IMR-90 (cell line): ENCODE measurements around the gene CABCOCO1. TPM values are rescaled to one million over a fixed set of nuclear protein-coding genes. Genes with fewer than 3 reads are reported as not detected.

ENCODE experiments used
- ATAC-seq: fragments of 200-7000 bp; cut with Tn5 transposase; 2 replicates; pipeline ENCODE4 v1.9.1; 2020; ENCODE audit warnings: low read depth, mild to moderate bottlenecking, moderate library complexity
- BruUV-seq: library from RNA; stranded (reverse); fragments of 400-500 nt; replicated peaks from 2 replicates; lab custom pipeline; 2021; lab: Mats Ljungman, UMichigan
- CTCF ChIA-PET: fragments of 300-600 bp; formaldehyde crosslinking; extraction: SDS; loops from one replicate; lab custom pipeline; 2021; ENCODE audit warnings: antibody characterized with exemption; lab: Yijun Ruan, JAX
- POLR2A ChIA-PET: fragments of 300-600 bp; sonication (Branson Sonifier 250); formaldehyde crosslinking; loops from one replicate; lab custom pipeline; 2022; ENCODE audit warnings: antibody characterized with exemption; ENCODE audit not compliant: unreplicated experiment; lab: Charles Lee
- DNase-seq: peaks from one replicate; pipeline ENCODE4 v3.0.0; 2013
- H2AFZ ChIP-seq: replicated peaks from 2 replicates; pipeline ENCODE3; 2013; ENCODE audit warnings: low read length, mild to moderate bottlenecking; ENCODE audit not compliant: poor library complexity
- H2AK5ac ChIP-seq: 2 replicates; pipeline ENCODE4 v1.6.1; 2013; ENCODE audit warnings: low read depth, low read length, inconsistent platforms
- H2AK9ac ChIP-seq: replicated peaks from 2 replicates; pipeline ENCODE3; 2013; ENCODE audit warnings: mild to moderate bottlenecking, low read depth, low read length, moderate library complexity; ENCODE audit not compliant: poor library complexity
- H2BK120ac ChIP-seq: 2 replicates; pipeline ENCODE4 v1.6.1; 2013; ENCODE audit warnings: low read depth, low read length, inconsistent platforms
- H2BK15ac ChIP-seq: 3 replicates; pipeline ENCODE4 v1.6.1; 2013; ENCODE audit warnings: low read depth, low read length, inconsistent platforms
- H2BK20ac ChIP-seq: 2 replicates; pipeline ENCODE4 v1.6.1; 2013; ENCODE audit warnings: low read depth, mild to moderate bottlenecking, inconsistent platforms, low read length, moderate library complexity
- H2BK5ac ChIP-seq: 2 replicates; pipeline ENCODE4 v1.6.1; 2013; ENCODE audit warnings: mild to moderate bottlenecking, low read depth, low read length, inconsistent platforms; ENCODE audit not compliant: poor library complexity, severe bottlenecking
- H3K14ac ChIP-seq: replicated peaks from 2 replicates; pipeline ENCODE4 v1.6.1; 2013; ENCODE audit warnings: low read depth, low read length, inconsistent platforms
- H3K18ac ChIP-seq: 2 replicates; pipeline ENCODE4 v1.6.1; 2013; ENCODE audit warnings: low read depth, low read length, control low read depth
- H3K23ac ChIP-seq: 2 replicates; pipeline ENCODE4 v1.6.1; 2013; ENCODE audit warnings: low read depth, low read length, inconsistent platforms
- H3K27ac ChIP-seq: 2 replicates; pipeline ENCODE4 v1.5.1; 2013; ENCODE audit warnings: mild to moderate bottlenecking, control low read depth, low read length; ENCODE audit not compliant: insufficient read depth
- H3K27me3 ChIP-seq: 2 replicates; pipeline ENCODE4 v1.6.1; 2013; ENCODE audit warnings: low read length; ENCODE audit not compliant: control insufficient read depth, insufficient read depth
- H3K36me3 ChIP-seq: 2 replicates; pipeline ENCODE4 v1.6.1; 2013; ENCODE audit warnings: low read length, mixed read lengths; ENCODE audit not compliant: control insufficient read depth, insufficient read depth
- H3K4ac ChIP-seq: 2 replicates; pipeline ENCODE4 v1.6.1; 2013; ENCODE audit warnings: low read depth, low read length, inconsistent platforms
- H3K4me1 ChIP-seq: 2 replicates; pipeline ENCODE4 v1.6.1; 2013; ENCODE audit warnings: low read length, mixed read lengths; ENCODE audit not compliant: control insufficient read depth, insufficient read depth
- H3K4me2 ChIP-seq: 2 replicates; pipeline ENCODE4 v1.6.1; 2013; ENCODE audit warnings: low read depth, mild to moderate bottlenecking, control low read depth, low read length, moderate library complexity
- H3K4me3 ChIP-seq: 2 replicates; pipeline ENCODE4 v1.5.1; 2013; ENCODE audit warnings: low read depth, mild to moderate bottlenecking, control low read depth, low read length, moderate library complexity; ENCODE audit not compliant: insufficient read depth
- H3K56ac ChIP-seq: 2 replicates; pipeline ENCODE4 v1.6.1; 2013; ENCODE audit warnings: low read length, inconsistent platforms; ENCODE audit not compliant: insufficient read depth; ENCODE audit errors: extremely low read depth
- H3K79me1 ChIP-seq, 2 experiments: 2 replicates each; pipeline ENCODE4 v1.6.1; 2013; ENCODE audit warnings: low read length in 2 of 2, inconsistent platforms in 1 of 2, low read depth in 1 of 2
- H3K9ac ChIP-seq: 2 replicates; pipeline ENCODE4 v1.6.1; 2013; ENCODE audit warnings: low read depth, low read length, control low read depth
- H3K9me1 ChIP-seq: 2 replicates; pipeline ENCODE4 v1.6.1; 2013; ENCODE audit warnings: low read length, inconsistent platforms; ENCODE audit not compliant: insufficient read depth
- H3K9me3 ChIP-seq: 2 replicates; pipeline ENCODE4 v1.6.1; 2013; ENCODE audit warnings: low read length; ENCODE audit not compliant: control insufficient read depth, insufficient read depth
- H4K20me1 ChIP-seq: 2 replicates; pipeline ENCODE4 v1.6.1; 2013; ENCODE audit warnings: low read length, inconsistent platforms; ENCODE audit not compliant: insufficient read depth
- H4K5ac ChIP-seq: 2 replicates; pipeline ENCODE4 v1.6.1; 2013; ENCODE audit warnings: mild to moderate bottlenecking, low read depth, low read length, control low read depth
- H4K8ac ChIP-seq, 2 experiments: 2 replicates each; pipeline ENCODE4 v1.6.1; 2013; ENCODE audit warnings: low read depth in 2 of 2, low read length in 2 of 2, control low read depth in 1 of 2, inconsistent platforms in 1 of 2
- H4K91ac ChIP-seq: 2 replicates; pipeline ENCODE4 v1.6.1; 2013; ENCODE audit warnings: low read depth, low read length, inconsistent platforms; ENCODE audit not compliant: insufficient read depth
- BHLHE40 ChIP-seq: fragments of 150-350 bp; IDR thresholded peaks from 2 replicates; pipeline ENCODE4 v1.6.1; 2016; ENCODE audit warnings: mild to moderate bottlenecking, low read depth, low read length
- CEBPB ChIP-seq: IDR thresholded peaks from 2 replicates; pipeline ENCODE4 v1.6.1; 2012; ENCODE audit warnings: low read depth, low read length, improper control_type of control experiment
- ELK1 ChIP-seq: fragments of 150-350 bp; IDR thresholded peaks from 2 replicates; pipeline ENCODE4 v1.6.1; 2016; ENCODE audit warnings: low read depth, mild to moderate bottlenecking, low read length, moderate library complexity, borderline replicate concordance
- MAZ ChIP-seq: IDR thresholded peaks from 2 replicates; pipeline ENCODE4 v1.6.1; 2012; ENCODE audit warnings: low read depth, mild to moderate bottlenecking, low read length, improper control_type of control experiment, moderate library complexity, borderline replicate concordance
- MXI1 ChIP-seq: IDR thresholded peaks from 2 replicates; pipeline ENCODE4 v1.6.1; 2012; ENCODE audit warnings: low read depth, mild to moderate bottlenecking, low read length, moderate library complexity, borderline replicate concordance
- NFE2L2 ChIP-seq: fragments of 150-350 bp; IDR thresholded peaks from 2 replicates; pipeline ENCODE4 v1.6.1; 2016; ENCODE audit warnings: low read depth, mild to moderate bottlenecking, low read length
- POLR2A ChIP-seq: IDR thresholded peaks from 2 replicates; pipeline ENCODE4 v1.6.1; 2012; ENCODE audit warnings: mild to moderate bottlenecking, low read depth, low read length
- RCOR1 ChIP-seq: IDR thresholded peaks from 2 replicates; pipeline ENCODE4 v1.6.1; 2012; ENCODE audit warnings: mild to moderate bottlenecking, low read length, improper control_type of control experiment; ENCODE audit not compliant: insufficient replicate concordance
- WGBS, 2 experiments: methylation state at CpG; one replicate each; pipeline versions ENCODE4 v1.1.5 to v1.1.7; 2013; ENCODE audit warnings: missing lambda C conversion rate in 2 of 2; ENCODE audit not compliant: insufficient read length in 1 of 2; ENCODE audit errors: extremely low coverage in 2 of 2; 5-methylcytosine and 5-hydroxymethylcytosine counted together
- dilution Hi-C: fragments of 300-500 bp; cut with HindIII; formaldehyde crosslinking; loops from one replicate; pipeline ENCODE4 v1.14.3; 2018; ENCODE audit warnings: low sequenced_read_pairs; ENCODE audit not compliant: unreplicated experiment
- in situ Hi-C: fragments of 300-500 bp; cut with MboI; formaldehyde crosslinking; loops from 3 replicates; pipeline ENCODE4 v1.14.3; 2019; ENCODE audit warnings: low sequenced_read_pairs, inconsistent platforms, mixed read lengths
- intact Hi-C: fragments of 100-400 bp; cut with micrococcal nuclease; formaldehyde crosslinking; loops from 2 replicates; pipeline ENCODE4 v1.10.0; 2022
- polyA plus RNA-seq, 3 experiments: library from polyadenylated mRNA; depleted of rRNA; stranded (reverse); fragments of >200 nt; gene quantifications; 2 replicates each; pipeline ENCODE4 v1.2.3, GENCODE V29; 2012; ENCODE audit warnings: low replicate concordance in 1 of 3
- total RNA-seq: library from RNA; depleted of rRNA; stranded (reverse); fragments of >200 nt; gene quantifications from 2 replicates; pipeline ENCODE4 v1.2.3, GENCODE V29; 2012

The CABCOCO1 gene
- total and polyA plus RNA-seq, 2 of the 4 experiments (the other 2 are of a cell fraction) = 0.18 to 0.31 TPM

- no peak overlapping the region for H4K91ac ChIP-seq
- no peak overlapping the region for H2BK15ac ChIP-seq
- H3K4me1 ChIP-seq = no peaks in the 10 kb centered on the region
- no peak overlapping the region for H3K18ac ChIP-seq
- no peak overlapping the region for H3K27ac ChIP-seq
- H3K9me3 ChIP-seq = no peaks in the 10 kb centered on the region
- no peak overlapping the region for H4K5ac ChIP-seq
- H3K36me3 ChIP-seq = no peaks in the 10 kb centered on the region
- no peak overlapping the region for H3K23ac ChIP-seq
- no peak overlapping the region for H3K9ac ChIP-seq
- no CpG with 5 or more reads among the region's 1 CpG for WGBS, 2 experiments
- ChIA-PET POLR2A (no interaction called here), CTCF (interaction anchor here (0.7 kb wide), 1 partner anchor 13 kb away, joined by 3 read pairs; no protein-coding TSS in a partner anchor)
- no TSS peak for BruUV-seq
- H4K20me1 ChIP-seq = no peaks in the 10 kb centered on the region
- in situ Hi-C loops = no loop called here
- ATAC-seq (no peak), DNase-seq (no peak)
- no peak overlapping the region for H3K4ac ChIP-seq
- no peak overlapping the region for H3K4me2 ChIP-seq
- no peak overlapping the region for H2BK120ac ChIP-seq
- H2BK20ac ChIP-seq = no peak overlapping the region
- H2AK5ac ChIP-seq = no peak overlapping the region
- no peak overlapping the region for H2AK9ac ChIP-seq
- H3K9me1 ChIP-seq = no peaks in the 10 kb centered on the region
- H4K8ac ChIP-seq = no peak overlapping the region
- no peaks in the 10 kb centered on the region for H3K27me3 ChIP-seq
- no peaks in the 10 kb centered on the region for H3K79me1 ChIP-seq
- H2BK5ac ChIP-seq = no peak overlapping the region
- dilution Hi-C loops = no loop called here
- H3K14ac ChIP-seq = no peak overlapping the region
- intact Hi-C loops = no loop called here
- TF ChIP-seq RCOR1 (no peak), POLR2A (no peak), MXI1 (no peak), NFE2L2 (no peak), BHLHE40 (no peak), MAZ (no peak), ELK1 (no peak), CEBPB (peak; percentile 38; the same call in 1 of the 2 replicates)
- H2AFZ ChIP-seq = no peak overlapping the region
- H3K56ac ChIP-seq = no peak overlapping the region
- H3K4me3 ChIP-seq = no peak overlapping the region
Measured at GRCh38 chr10:61683319-61683718, 20.6 kb downstream of the CABCOCO1 start.
